Fibroblast of skin of scalp (primary cell): ENCODE measurements around the gene CD63.

ENCODE experiments used
- DNase-seq: peaks from one replicate; pipeline ENCODE4 v3.0.0-alpha.2; 2013

The CD63 gene

GRCh38 chr12:55739025-55739378, 10.2 kb upstream of the CD63 start:
- no peak for DNase-seq

GRCh38 chr12:55738123-55739024, 9.6 kb upstream of the CD63 start:
- DNase-seq, result peak; percentile 91

- no peak for DNase-seq
Measured at GRCh38 chr12:55737581-55738122, 8.8 kb upstream of the CD63 start.

- peak; percentile 67 for DNase-seq
Measured at GRCh38 chr12:55736780-55737580, 8.2 kb upstream of the CD63 start.

- DNase-seq, result no peak
Measured at GRCh38 chr12:55736076-55736475, 7.3 kb upstream of the CD63 start.

GRCh38 chr12:55734595-55734994, 5.8 kb upstream of the CD63 start:
- DNase-seq, result no peak

- DNase-seq, result no peak
Measured at GRCh38 chr12:55733858-55734257, 5.0 kb upstream of the CD63 start.

- no peak for DNase-seq
Measured at GRCh38 chr12:55733021-55733555, 4.3 kb upstream of the CD63 start.

GRCh38 chr12:55732288-55732687, 3.5 kb upstream of the CD63 start:
- DNase-seq, result no peak

GRCh38 chr12:55729819-55730818, 1.3 kb upstream of the CD63 start:
- peak; percentile 65 for DNase-seq

GRCh38 chr12:55728186-55728938, 447 bp downstream of the CD63 start:
- peak; percentile 69 for DNase-seq

GRCh38 chr12:55727643-55728185, 1.1 kb downstream of the CD63 start:
- no peak for DNase-seq

- no peak for DNase-seq
Measured at GRCh38 chr12:55726971-55727370, 1.8 kb downstream of the CD63 start.

- DNase-seq, result no peak
Measured at GRCh38 chr12:55725556-55725955, 3.3 kb downstream of the CD63 start.

GRCh38 chr12:55724940-55725309, 3.9 kb downstream of the CD63 start:
- no peak for DNase-seq

- DNase-seq, result peak; percentile 71
Measured at GRCh38 chr12:55724226-55724939, 4.4 kb downstream of the CD63 start.

GRCh38 chr12:55723516-55724225, 5.1 kb downstream of the CD63 start:
- DNase-seq, result no peak

GRCh38 chr12:55722948-55723347, 5.9 kb downstream of the CD63 start:
- DNase-seq, result no peak

GRCh38 chr12:55721601-55722213, 7.1 kb downstream of the CD63 start:
- no peak for DNase-seq
